HCT116 (cell line): ENCODE measurements around the gene PRSS36. TPM values are rescaled to one million over a fixed set of nuclear protein-coding genes. Genes with fewer than 3 reads are reported as not detected.
A peak's percentile ranks its signal among the peaks of the same experiment; 100 is the strongest.

Experiments used
- ATAC-seq: fragments of 200-7000 bp; cut with Tn5 transposase; 2 replicates; pipeline ENCODE4 v1.9.1; 2020; ENCODE audit warnings: mild to moderate bottlenecking, moderate library complexity
- BruUV-seq: library from RNA; stranded (reverse); fragments of 400-500 nt; replicated peaks from 2 replicates; lab custom pipeline; 2021; lab: Mats Ljungman, UMichigan
- CTCF ChIA-PET: fragments of 300-600 bp; sonication (Branson Sonifier 250); formaldehyde crosslinking; loops from one replicate; lab custom pipeline; 2021; ENCODE audit warnings: antibody characterized with exemption; lab: Charles Lee
- POLR2A ChIA-PET: fragments of 300-600, 350-600 bp; sonication (Branson Sonifier 250); formaldehyde crosslinking; loops from one replicate; lab custom pipeline; 2021; ENCODE audit warnings: antibody characterized with exemption; lab: Charles Lee
- RAD21 ChIA-PET, 2 experiments: fragments of 300-600 bp; sonication (Branson Sonifier 250); formaldehyde crosslinking; loops; one replicate each; lab custom pipeline; 2023; ENCODE audit warnings: low total read pairs in 2 of 2; ENCODE audit not compliant: uncharacterized antibody in 2 of 2, unreplicated experiment in 2 of 2, low non-redundant PET in 1 of 2; lab: Charles Lee
- DNase-seq: peaks from one replicate; pipeline ENCODE4 v3.0.0-alpha.2; 2010; ENCODE audit warnings: low read depth, low spot score
- H2AFZ ChIP-seq: fragments of 200-600 bp; shearing (Covaris generic), sonication (generic); 2 replicates; pipeline ENCODE4 v1.6.1; 2017; ENCODE audit warnings: low read depth, mixed run types, mixed read lengths, antibody characterized with exemption, low read length; ENCODE audit not compliant: poor library complexity, severe bottlenecking
- H3K27ac ChIP-seq: 2 replicates; pipeline ENCODE4 v1.5.1; 2012; ENCODE audit warnings: low read depth, low read length
- H3K27me3 ChIP-seq: fragments of 200-600 bp; sonication (generic); 2 replicates; pipeline ENCODE4 v1.6.1; 2016; ENCODE audit warnings: mixed run types, low read length, mixed read lengths; ENCODE audit not compliant: insufficient read depth
- H3K36me3 ChIP-seq, 2 experiments: fragments of 200-500 bp in 1 of 2; fragments of 200-600 bp in 1 of 2; sonication (Bioruptor generic) in 1 of 2; sonication (generic) in 1 of 2; 2 replicates each; pipeline versions ENCODE4 v1.5.1 to v1.6.1; 2014 to 2016; ENCODE audit warnings: low read length in 2 of 2, inconsistent platforms in 1 of 2, mixed read lengths in 1 of 2, mixed run types in 1 of 2; ENCODE audit not compliant: insufficient read depth in 2 of 2, control insufficient read depth in 1 of 2
- H3K4me1 ChIP-seq, 2 experiments: fragments of 200-600 bp in 1 of 2; sonication (generic) in 1 of 2; 2 replicates each; pipeline versions ENCODE4 v1.5.1 to v1.6.1; 2012 to 2017; ENCODE audit warnings: low read length in 2 of 2, inconsistent platforms in 1 of 2, mild to moderate bottlenecking in 1 of 2, mixed read lengths in 1 of 2, mixed run types in 1 of 2, moderate library complexity in 1 of 2; ENCODE audit not compliant: insufficient read depth in 2 of 2, control insufficient read depth in 1 of 2
- H3K4me2 ChIP-seq: fragments of 200-600 bp; sonication (generic); 2 replicates; pipeline ENCODE4 v1.6.1; 2017; ENCODE audit warnings: mixed run types, low read length, mixed read lengths
- H3K4me3 ChIP-seq, 2 experiments: fragments of 200-600 bp in 1 of 2; sonication (generic) in 1 of 2; replicated peaks in 1 of 2; 2 replicates each; pipeline ENCODE4 v1.5.1; 2011 to 2016; ENCODE audit warnings: low read length in 2 of 2, control low read depth in 1 of 2, low read depth in 1 of 2, mild to moderate bottlenecking in 1 of 2, mixed read lengths in 1 of 2, mixed run types in 1 of 2
- H3K79me2 ChIP-seq: fragments of 200-600 bp; sonication (generic); 2 replicates; pipeline ENCODE4 v1.6.1; 2017; ENCODE audit warnings: mild to moderate bottlenecking, mixed run types, low read length, moderate library complexity, mixed read lengths; ENCODE audit not compliant: insufficient read depth
- H3K9ac ChIP-seq: fragments of 200-600 bp; sonication (generic); 2 replicates; pipeline ENCODE4 v1.6.1; 2016; ENCODE audit warnings: low read length, mixed read lengths
- H3K9me2 ChIP-seq: fragments of 200-600 bp; sonication (generic), shearing (Covaris generic); 2 replicates; pipeline ENCODE4 v1.6.1; 2017; ENCODE audit warnings: mixed run types, mild to moderate bottlenecking, moderate library complexity; ENCODE audit not compliant: insufficient read depth
- H3K9me3 ChIP-seq, 2 experiments: fragments of 200-500 bp in 1 of 2; fragments of 200-600 bp in 1 of 2; sonication (Bioruptor generic) in 1 of 2; sonication (generic) in 1 of 2; 2 replicates each; pipeline ENCODE4 v1.6.1; 2014 to 2017; ENCODE audit warnings: low read length in 2 of 2, mixed read lengths in 2 of 2, inconsistent platforms in 1 of 2, low read depth in 1 of 2, mild to moderate bottlenecking in 1 of 2, mixed run types in 1 of 2, moderate library complexity in 1 of 2; ENCODE audit not compliant: control insufficient read depth in 1 of 2, insufficient read depth in 1 of 2
- H4K20me1 ChIP-seq: fragments of 200-600 bp; sonication (generic), shearing (Covaris generic); 2 replicates; pipeline ENCODE4 v1.6.1; 2017; ENCODE audit warnings: mixed run types, mild to moderate bottlenecking, moderate library complexity; ENCODE audit not compliant: insufficient read depth
- CBX3 ChIP-seq: IDR thresholded peaks from 2 replicates; pipeline ENCODE4 v1.6.1; 2012; ENCODE audit warnings: low read depth
- CEBPB ChIP-seq: IDR thresholded peaks from 2 replicates; pipeline ENCODE4 v1.6.1; 2012; ENCODE audit warnings: low read depth
- EGR1 ChIP-seq: IDR thresholded peaks from 2 replicates; pipeline ENCODE4 v1.6.1; 2012; ENCODE audit warnings: low read depth
- ELF1 ChIP-seq: IDR thresholded peaks from 2 replicates; pipeline ENCODE4 v1.6.1; 2012; ENCODE audit warnings: low read depth, borderline replicate concordance
- EZH2 ChIP-seq: fragments of 200-600 bp; sonication (generic); IDR thresholded peaks from 2 replicates; pipeline ENCODE4 v1.6.1; 2017; ENCODE audit warnings: antibody characterized with exemption, mixed run types
- EZH2phosphoT487 ChIP-seq: fragments of 200-600 bp; IDR thresholded peaks from 2 replicates; pipeline ENCODE4 v1.6.1; 2018; ENCODE audit warnings: antibody characterized with exemption, borderline replicate concordance
- FOSL1 ChIP-seq: IDR thresholded peaks from 2 replicates; pipeline ENCODE4 v1.6.1; 2012; ENCODE audit warnings: low read depth
- JUND ChIP-seq: IDR thresholded peaks from 2 replicates; pipeline ENCODE4 v1.6.1; 2012
- POLR2A ChIP-seq: IDR thresholded peaks from 2 replicates; pipeline ENCODE4 v1.7.0; 2011; ENCODE audit warnings: borderline replicate concordance; ENCODE audit not compliant: insufficient read depth, insufficient read length; ENCODE audit errors: extremely low read depth
- REST ChIP-seq: IDR thresholded peaks from 2 replicates; pipeline ENCODE4 v1.6.1; 2012; ENCODE audit warnings: low read depth
- SIN3A ChIP-seq: IDR thresholded peaks from 2 replicates; pipeline ENCODE4 v1.6.1; 2012; ENCODE audit warnings: low read depth
- SP1 ChIP-seq: IDR thresholded peaks from 2 replicates; pipeline ENCODE4 v1.6.1; 2012; ENCODE audit warnings: low read depth
- TCF7L2 ChIP-seq: IDR thresholded peaks from 2 replicates; pipeline ENCODE4 v1.7.0; 2011; ENCODE audit warnings: borderline replicate concordance, inconsistent platforms; ENCODE audit not compliant: insufficient read depth, insufficient read length; ENCODE audit errors: extremely low read depth
- YY1 ChIP-seq: IDR thresholded peaks from 2 replicates; pipeline ENCODE4 v1.6.1; 2011; ENCODE audit warnings: low read length, low read depth, moderate library complexity, mild to moderate bottlenecking; ENCODE audit not compliant: insufficient replicate concordance; ENCODE audit errors: extremely low read depth
- ZFX ChIP-seq: fragments of 450-650 bp; IDR thresholded peaks from 2 replicates; pipeline ENCODE4 v1.6.1; 2017
- intact Hi-C: fragments of 100-400 bp; cut with micrococcal nuclease; formaldehyde crosslinking; loops from 2 replicates; pipeline ENCODE4 v1.10.0; 2022
- total RNA-seq: library from RNA; stranded (reverse); gene quantifications from one replicate; pipeline ENCODE4 v1.2.1, GENCODE V29; 2021; ENCODE audit not compliant: unreplicated experiment
- TF ChIP-seq, protein P1 (sequence below), 3 experiments: fragments of 200-600 bp in 1 of 3; sonication (generic) in 1 of 3; IDR thresholded peaks in 2 of 3; conservative IDR thresholded peaks in 1 of 3; 2 replicates each; pipeline ENCODE4 v1.5.1; 2012 to 2017; ENCODE audit warnings: low read depth in 2 of 3, low read length in 2 of 3, antibody characterized with exemption in 1 of 3, borderline replicate concordance in 1 of 3, control low read depth in 1 of 3, mild to moderate bottlenecking in 1 of 3, mixed read lengths in 1 of 3, mixed run types in 1 of 3, moderate library complexity in 1 of 3; ENCODE audit not compliant: insufficient read depth in 1 of 3
- TF ChIP-seq, protein P2 (sequence below): IDR thresholded peaks from 2 replicates; pipeline ENCODE4 v1.6.1; 2012
- TF ChIP-seq, protein P3 (sequence below): IDR thresholded peaks from 2 replicates; pipeline ENCODE4 v1.6.1; 2011; ENCODE audit warnings: mild to moderate bottlenecking, low read length, moderate library complexity; ENCODE audit not compliant: insufficient replicate concordance; ENCODE audit errors: extremely low read depth

Gene PRSS36
- total RNA-seq, 1 experiment from 2014 or later: not detected

GRCh38 chr16:31136287-31136662 is 13.6 kb downstream of the PRSS36 start:
- H2AFZ ChIP-seq: no peak overlapping the region
- ChIA-PET POLR2A (interaction anchor here (1.1 to 9.9 kb wide), 4 partner anchors 11 to 307 kb away, joined by 6 to 84 read pairs (median 8); partner anchors contain the start of genes KAT8 and ZNF843), RAD21 (no interaction called here), CTCF (no interaction called here)
- peaks cover 42 to 71% of the 10 kb centered on the region in 2 experiments for H3K4me1 ChIP-seq
- DNase-seq (no peak), ATAC-seq (no peak)
- no peak overlapping the region; the same call in 1 of the 2 replicates for H3K27ac ChIP-seq
- H3K27me3 ChIP-seq: no peaks in the 10 kb centered on the region
- peaks cover 8 to 11% of the 10 kb centered on the region in 2 experiments; a peak in 3 of 4 replicates for H3K36me3 ChIP-seq
- peak overlapping the region; percentile 99 for H3K4me2 ChIP-seq
- H3K4me3 ChIP-seq: no peak overlapping the region
- no TSS peak for BruUV-seq
- no peaks in the 10 kb centered on the region for H3K9me2 ChIP-seq
- TF ChIP-seq TCF7L2 (no peak), POLR2A (no peak), JUND (no peak), EGR1 (no peak), CBX3 (no peak), FOSL1 (no peak), CEBPB (no peak), ZFX (no peak), SIN3A (no peak), ELF1 (no peak), EZH2 (no peak), SP1 (no peak), EZH2phosphoT487 (no peak), YY1 (no peak), REST (no peak)
- TF ChIP-seq, protein P1, sequence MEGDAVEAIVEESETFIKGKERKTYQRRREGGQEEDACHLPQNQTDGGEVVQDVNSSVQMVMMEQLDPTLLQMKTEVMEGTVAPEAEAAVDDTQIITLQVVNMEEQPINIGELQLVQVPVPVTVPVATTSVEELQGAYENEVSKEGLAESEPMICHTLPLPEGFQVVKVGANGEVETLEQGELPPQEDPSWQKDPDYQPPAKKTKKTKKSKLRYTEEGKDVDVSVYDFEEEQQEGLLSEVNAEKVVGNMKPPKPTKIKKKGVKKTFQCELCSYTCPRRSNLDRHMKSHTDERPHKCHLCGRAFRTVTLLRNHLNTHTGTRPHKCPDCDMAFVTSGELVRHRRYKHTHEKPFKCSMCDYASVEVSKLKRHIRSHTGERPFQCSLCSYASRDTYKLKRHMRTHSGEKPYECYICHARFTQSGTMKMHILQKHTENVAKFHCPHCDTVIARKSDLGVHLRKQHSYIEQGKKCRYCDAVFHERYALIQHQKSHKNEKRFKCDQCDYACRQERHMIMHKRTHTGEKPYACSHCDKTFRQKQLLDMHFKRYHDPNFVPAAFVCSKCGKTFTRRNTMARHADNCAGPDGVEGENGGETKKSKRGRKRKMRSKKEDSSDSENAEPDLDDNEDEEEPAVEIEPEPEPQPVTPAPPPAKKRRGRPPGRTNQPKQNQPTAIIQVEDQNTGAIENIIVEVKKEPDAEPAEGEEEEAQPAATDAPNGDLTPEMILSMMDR (IDR thresholded peaks at IDR 0.05 in 2 of 3, conservative IDR thresholded peaks at IDR 0.05 in 1 of 3; ENCODE audit: borderline replicate concordance in 1 of 3, insufficient read depth in 1 of 3, low read depth in 2 of 3, low read length in 2 of 3): no peak
- TF ChIP-seq, protein P2, sequence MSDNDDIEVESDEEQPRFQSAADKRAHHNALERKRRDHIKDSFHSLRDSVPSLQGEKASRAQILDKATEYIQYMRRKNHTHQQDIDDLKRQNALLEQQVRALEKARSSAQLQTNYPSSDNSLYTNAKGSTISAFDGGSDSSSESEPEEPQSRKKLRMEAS: no peak
- TF ChIP-seq, protein P3, sequence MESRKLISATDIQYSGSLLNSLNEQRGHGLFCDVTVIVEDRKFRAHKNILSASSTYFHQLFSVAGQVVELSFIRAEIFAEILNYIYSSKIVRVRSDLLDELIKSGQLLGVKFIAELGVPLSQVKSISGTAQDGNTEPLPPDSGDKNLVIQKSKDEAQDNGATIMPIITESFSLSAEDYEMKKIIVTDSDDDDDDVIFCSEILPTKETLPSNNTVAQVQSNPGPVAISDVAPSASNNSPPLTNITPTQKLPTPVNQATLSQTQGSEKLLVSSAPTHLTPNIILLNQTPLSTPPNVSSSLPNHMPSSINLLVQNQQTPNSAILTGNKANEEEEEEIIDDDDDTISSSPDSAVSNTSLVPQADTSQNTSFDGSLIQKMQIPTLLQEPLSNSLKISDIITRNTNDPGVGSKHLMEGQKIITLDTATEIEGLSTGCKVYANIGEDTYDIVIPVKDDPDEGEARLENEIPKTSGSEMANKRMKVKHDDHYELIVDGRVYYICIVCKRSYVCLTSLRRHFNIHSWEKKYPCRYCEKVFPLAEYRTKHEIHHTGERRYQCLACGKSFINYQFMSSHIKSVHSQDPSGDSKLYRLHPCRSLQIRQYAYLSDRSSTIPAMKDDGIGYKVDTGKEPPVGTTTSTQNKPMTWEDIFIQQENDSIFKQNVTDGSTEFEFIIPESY: no peak
- TF ChIP-seq, all 23 proteins: peak for 0
- Histone ChIP-seq H4K20me1 (no peaks in the 10 kb centered on the region), H3K9me3 (no peaks in the 10 kb centered on the region), H3K9ac (no peak overlapping the region), H3K79me2 (peaks cover 7% of the 10 kb centered on the region; the same call in 1 of the 2 replicates)
- intact Hi-C loops: loop anchor here (5.0 kb wide), 2 partner anchors 64 to 321 kb away; partner anchors contain the start of genes ARMC5, ZNF646 and ZNF668
